ENCODE data around the gene SARNP. TPM values are rescaled to one million over a fixed set of nuclear protein-coding genes. Genes with fewer than 3 reads are reported as not detected.

The SARNP gene
- total and polyA plus RNA-seq, 9 of the 15 experiments (the other 6 are each of a cell fraction or from before 2014, with no cell fraction given): 70.1 to 400 (median 198) TPM

DNA sequence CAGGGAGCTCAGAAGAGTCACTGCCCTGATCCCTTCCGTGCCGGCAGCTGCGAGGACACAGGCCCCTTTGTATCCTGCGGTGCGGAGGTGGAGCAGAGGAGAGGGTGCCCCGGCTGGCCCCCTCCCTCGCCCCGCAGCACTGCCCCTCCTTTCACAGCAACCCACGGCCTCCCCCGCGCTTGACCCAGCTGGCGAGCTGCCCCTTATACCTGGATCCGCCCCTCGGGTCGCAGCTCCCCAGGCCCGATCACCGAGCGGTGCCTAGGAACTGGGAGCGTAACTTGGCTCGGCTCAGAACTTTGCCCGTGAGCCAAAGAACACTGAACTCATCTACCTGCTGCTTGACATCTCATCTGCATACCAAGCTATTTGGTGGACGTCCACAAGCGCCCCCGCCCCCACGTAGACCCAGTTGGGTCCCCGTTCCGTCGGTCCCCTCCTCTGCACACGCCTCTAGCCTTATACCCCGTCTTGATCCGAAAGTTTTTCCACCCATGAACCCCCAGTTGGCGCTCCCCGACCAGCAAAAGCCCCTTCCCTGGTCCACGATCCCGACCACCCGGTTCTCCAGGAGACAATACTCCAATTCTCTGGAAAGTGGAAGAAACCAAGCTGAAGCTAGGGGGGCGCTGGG lies 12.6 kb upstream of the SARNP start (continued):
- TF ChIP-seq, protein P1, sequence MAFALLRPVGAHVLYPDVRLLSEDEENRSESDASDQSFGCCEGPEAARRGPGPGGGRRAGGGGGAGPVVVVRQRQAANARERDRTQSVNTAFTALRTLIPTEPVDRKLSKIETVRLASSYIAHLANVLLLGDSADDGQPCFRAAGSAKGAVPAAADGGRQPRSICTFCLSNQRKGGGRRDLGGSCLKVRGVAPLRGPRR (CRISPR knock-in tag; IDR thresholded peaks at IDR 0.05): no peak
- TF ChIP-seq ZKSCAN8 (CRISPR knock-in tag; IDR thresholded peaks at IDR 0.05): no peak
- no peak for TF ChIP-seq ZNF253 (CRISPR knock-in tag; conservative IDR thresholded peaks at IDR 0.05)
- TF ChIP-seq, protein P2, sequence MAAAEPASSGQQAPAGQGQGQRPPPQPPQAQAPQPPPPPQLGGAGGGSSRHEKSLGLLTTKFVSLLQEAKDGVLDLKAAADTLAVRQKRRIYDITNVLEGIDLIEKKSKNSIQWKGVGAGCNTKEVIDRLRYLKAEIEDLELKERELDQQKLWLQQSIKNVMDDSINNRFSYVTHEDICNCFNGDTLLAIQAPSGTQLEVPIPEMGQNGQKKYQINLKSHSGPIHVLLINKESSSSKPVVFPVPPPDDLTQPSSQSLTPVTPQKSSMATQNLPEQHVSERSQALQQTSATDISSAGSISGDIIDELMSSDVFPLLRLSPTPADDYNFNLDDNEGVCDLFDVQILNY (CRISPR knock-in tag; IDR thresholded peaks at IDR 0.05): no peak
- TF ChIP-seq TAF7 (tag; IDR thresholded peaks at IDR 0.05): peak; percentile 16; the same call in 1 of the 2 replicates
- TF ChIP-seq MAZ (CRISPR knock-in tag; conservative IDR thresholded peaks at IDR 0.05 in 1 of 2, IDR thresholded peaks at IDR 0.05 in 1 of 2): peak; percentile 6 to 68; a peak in 1 of 4 replicates
- peak; percentile 44; the same call in 1 of the 2 replicates for TF ChIP-seq POLR2G (IDR thresholded peaks at IDR 0.05; ENCODE audit: low read depth, low read length)
- TF ChIP-seq ZNF589 (CRISPR knock-in tag; IDR thresholded peaks at IDR 0.05; ENCODE audit: low read depth): no peak
- TF ChIP-seq KDM4B (IDR thresholded peaks at IDR 0.05; ENCODE audit: borderline replicate concordance in 2 of 2, low read depth in 1 of 2): no peak
- no peak for TF ChIP-seq TRIM28 (IDR thresholded peaks at IDR 0.05)
- TF ChIP-seq U2AF1 (optimal IDR thresholded peaks at IDR 0.05; ENCODE audit: low read depth, low read length): no peak
- TF ChIP-seq ZNF583 (CRISPR knock-in tag; IDR thresholded peaks at IDR 0.05): no peak
- no peak for TF ChIP-seq ARNT (IDR thresholded peaks at IDR 0.05)
- TF ChIP-seq CSDE1 (IDR thresholded peaks at IDR 0.05): no peak
- TF ChIP-seq, protein P3, sequence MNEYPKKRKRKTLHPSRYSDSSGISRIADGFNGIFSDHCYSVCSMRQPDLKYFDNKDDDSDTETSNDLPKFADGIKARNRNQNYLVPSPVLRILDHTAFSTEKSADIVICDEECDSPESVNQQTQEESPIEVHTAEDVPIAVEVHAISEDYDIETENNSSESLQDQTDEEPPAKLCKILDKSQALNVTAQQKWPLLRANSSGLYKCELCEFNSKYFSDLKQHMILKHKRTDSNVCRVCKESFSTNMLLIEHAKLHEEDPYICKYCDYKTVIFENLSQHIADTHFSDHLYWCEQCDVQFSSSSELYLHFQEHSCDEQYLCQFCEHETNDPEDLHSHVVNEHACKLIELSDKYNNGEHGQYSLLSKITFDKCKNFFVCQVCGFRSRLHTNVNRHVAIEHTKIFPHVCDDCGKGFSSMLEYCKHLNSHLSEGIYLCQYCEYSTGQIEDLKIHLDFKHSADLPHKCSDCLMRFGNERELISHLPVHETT (CRISPR knock-in tag; conservative IDR thresholded peaks at IDR 0.05 in 1 of 2, IDR thresholded peaks at IDR 0.05 in 1 of 2): no peak
- TF ChIP-seq HEY1 (CRISPR knock-in tag; IDR thresholded peaks at IDR 0.05; ENCODE audit: borderline replicate concordance): no peak
- TF ChIP-seq ILF3 (IDR thresholded peaks at IDR 0.05; ENCODE audit: borderline replicate concordance): no peak
- no peak for TF ChIP-seq ZNF766 (CRISPR knock-in tag; conservative IDR thresholded peaks at IDR 0.05)
- TF ChIP-seq, protein P4, sequence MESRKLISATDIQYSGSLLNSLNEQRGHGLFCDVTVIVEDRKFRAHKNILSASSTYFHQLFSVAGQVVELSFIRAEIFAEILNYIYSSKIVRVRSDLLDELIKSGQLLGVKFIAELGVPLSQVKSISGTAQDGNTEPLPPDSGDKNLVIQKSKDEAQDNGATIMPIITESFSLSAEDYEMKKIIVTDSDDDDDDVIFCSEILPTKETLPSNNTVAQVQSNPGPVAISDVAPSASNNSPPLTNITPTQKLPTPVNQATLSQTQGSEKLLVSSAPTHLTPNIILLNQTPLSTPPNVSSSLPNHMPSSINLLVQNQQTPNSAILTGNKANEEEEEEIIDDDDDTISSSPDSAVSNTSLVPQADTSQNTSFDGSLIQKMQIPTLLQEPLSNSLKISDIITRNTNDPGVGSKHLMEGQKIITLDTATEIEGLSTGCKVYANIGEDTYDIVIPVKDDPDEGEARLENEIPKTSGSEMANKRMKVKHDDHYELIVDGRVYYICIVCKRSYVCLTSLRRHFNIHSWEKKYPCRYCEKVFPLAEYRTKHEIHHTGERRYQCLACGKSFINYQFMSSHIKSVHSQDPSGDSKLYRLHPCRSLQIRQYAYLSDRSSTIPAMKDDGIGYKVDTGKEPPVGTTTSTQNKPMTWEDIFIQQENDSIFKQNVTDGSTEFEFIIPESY (CRISPR knock-in tag; IDR thresholded peaks at IDR 0.05): no peak
- TF ChIP-seq KLF16 (IDR thresholded peaks at IDR 0.05): no peak
- peak; percentile 26 for TF ChIP-seq TAF1 (IDR thresholded peaks at IDR 0.05; ENCODE audit: control insufficient read depth, extremely low read depth, insufficient read depth, low read length, severe bottlenecking)

Measured in K562 (cell line).